ENCODE results near the gene LMBRD2. TPM values are rescaled to one million over a fixed set of nuclear protein-coding genes. Genes with fewer than 3 reads are reported as not detected.

LMBRD2 gene
- total RNA-seq, 2 experiments from 2014 or later, result 9.9 to 10.8 TPM

GRCh38 chr5:36128795-36129194 is 22.9 kb downstream of the LMBRD2 start:
- no peak overlapping the region for H3K27ac Mint-ChIP-seq
- H3K36me3 Mint-ChIP-seq (ENCODE audit: low read depth), result peaks cover 54% of the 10 kb centered on the region
- ChIA-PET POLR2A (no interaction called here), CTCF (no interaction called here)
- DNase-seq, result no peak
- peaks cover 12% of the 10 kb centered on the region for H3K9me3 Mint-ChIP-seq
- no peaks in the 10 kb centered on the region for H3K27me3 Mint-ChIP-seq
- TF ChIP-seq CTCF (IDR thresholded peaks at IDR 0.05), result no peak
- no peak for ATAC-seq
- intact Hi-C loops (cut with micrococcal nuclease), result no loop called here
- H3K4me3 Mint-ChIP-seq, result no peak overlapping the region
- H3K4me1 Mint-ChIP-seq (ENCODE audit: low read depth), result peaks cover 17% of the 10 kb centered on the region

DNA sequence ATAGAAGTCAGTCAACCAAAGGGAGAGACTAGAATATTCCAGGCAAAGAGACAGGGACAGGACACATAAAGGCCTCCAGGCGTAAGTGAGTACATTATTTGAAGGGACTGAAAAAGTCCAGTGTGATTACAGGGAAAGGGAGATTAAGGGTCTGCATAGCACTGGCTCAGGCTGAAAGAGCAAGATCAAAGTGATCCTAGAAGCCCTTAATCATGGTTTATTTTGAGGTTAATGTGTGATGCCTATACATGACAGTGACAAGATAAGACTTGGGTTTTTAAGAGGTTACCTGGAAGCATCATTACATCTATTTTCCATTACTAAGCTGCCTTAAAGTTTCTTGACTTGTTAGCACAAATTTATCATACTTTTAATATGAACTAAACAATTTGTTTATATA is 25.8 kb downstream of the LMBRD2 start:
- Mint-ChIP-seq H3K36me3 (ENCODE audit: low read depth) (peaks cover 44% of the 10 kb centered on the region), H3K27ac (no peak overlapping the region), H3K27me3 (no peaks in the 10 kb centered on the region), H3K9me3 (peaks cover 12% of the 10 kb centered on the region), H3K4me3 (no peak overlapping the region), H3K4me1 (ENCODE audit: low read depth) (peaks cover 17% of the 10 kb centered on the region)
- ChIA-PET CTCF (interaction anchor here (1.0 to 1.2 kb wide), 3 partner anchors 47 to 52 kb away, joined by 3 to 4 read pairs (median 3); no protein-coding TSS in a partner anchor), POLR2A (interaction anchor here (1.5 kb wide), 1 partner anchor 25 kb away, joined by 5 read pairs; the partner anchor contains the start of genes LMBRD2 and SKP2)
- ATAC-seq (peak; percentile 60), DNase-seq (no peak)
- TF ChIP-seq CTCF (IDR thresholded peaks at IDR 0.05), result no peak
- intact Hi-C loops (cut with micrococcal nuclease), result no loop called here

DNA sequence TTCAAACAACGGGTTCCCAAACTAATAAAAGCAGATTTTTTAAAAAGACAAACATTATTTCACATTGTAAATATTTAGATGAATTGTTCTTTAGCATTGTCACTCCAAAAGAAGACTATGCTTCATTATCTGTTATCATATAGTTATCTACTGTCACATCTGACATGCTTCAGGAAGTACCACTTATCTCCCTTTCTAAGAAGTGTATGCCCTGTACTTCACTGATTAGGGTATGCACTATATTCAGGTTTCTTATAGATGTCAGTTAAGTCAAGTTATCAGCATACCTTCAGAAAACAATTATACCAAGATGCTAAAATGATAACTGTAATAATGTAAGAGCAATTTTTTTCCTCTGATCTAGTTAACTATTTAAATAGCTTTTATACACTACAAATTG is 40.4 kb downstream of the LMBRD2 start:
- no peak for ATAC-seq
- no peak overlapping the region for H3K27ac Mint-ChIP-seq
- DNase-seq, result no peak
- H3K9me3 Mint-ChIP-seq, result no peaks in the 10 kb centered on the region
- POLR2A ChIA-PET, result interaction anchor here (1.2 kb wide), 1 partner anchor 40 kb away, joined by 3 read pairs; no protein-coding TSS in a partner anchor
- intact Hi-C loops (cut with micrococcal nuclease), result no loop called here
- no peak overlapping the region for H3K4me3 Mint-ChIP-seq
- TF ChIP-seq CTCF (IDR thresholded peaks at IDR 0.05), result no peak
- H3K4me1 Mint-ChIP-seq (ENCODE audit: low read depth), result no peaks in the 10 kb centered on the region
- H3K27me3 Mint-ChIP-seq, result no peaks in the 10 kb centered on the region
- H3K36me3 Mint-ChIP-seq (ENCODE audit: low read depth), result peaks cover 27% of the 10 kb centered on the region
- CTCF ChIA-PET, result interaction anchor here (1.2 kb wide), 1 partner anchor 31 kb away, joined by 3 read pairs; no protein-coding TSS in a partner anchor

DNA sequence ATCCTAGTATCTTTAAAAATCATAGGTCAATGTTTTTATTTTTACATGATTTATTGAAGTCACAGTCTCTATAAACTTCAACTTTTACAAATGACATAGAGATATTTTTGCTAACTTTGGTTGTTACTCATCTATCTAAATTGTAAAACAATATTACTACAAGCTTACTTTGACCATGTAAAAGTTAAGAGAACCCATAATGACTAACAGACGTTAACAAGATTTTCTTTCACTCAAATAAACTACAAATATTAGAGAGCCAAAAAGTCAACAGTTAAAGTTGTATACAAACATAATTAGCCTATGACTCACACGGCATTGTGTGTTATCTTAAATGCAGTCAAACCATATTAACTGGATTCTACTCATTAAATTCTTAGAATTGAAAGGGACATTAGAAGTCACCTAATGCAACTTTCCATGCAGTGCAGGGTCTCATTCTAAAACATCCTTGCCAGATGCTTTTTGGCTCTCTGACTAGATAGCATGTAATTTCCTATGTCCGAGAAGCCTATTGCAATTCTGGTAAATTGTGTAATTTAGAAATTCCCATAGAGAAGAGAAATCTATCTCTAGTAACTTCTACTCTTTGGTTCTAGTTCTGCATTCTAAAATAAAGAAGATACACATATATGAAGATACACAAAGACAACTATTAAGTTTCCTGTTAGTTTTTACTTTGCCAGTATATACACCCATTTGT is 42.8 kb downstream of the LMBRD2 start:
- H3K9me3 Mint-ChIP-seq, result no peaks in the 10 kb centered on the region
- CTCF ChIA-PET, result interaction anchor here (1.2 kb wide), 1 partner anchor 30 kb away, joined by 5 read pairs; no protein-coding TSS in a partner anchor
- intact Hi-C loops (cut with micrococcal nuclease), result no loop called here
- H3K4me3 Mint-ChIP-seq, result no peak overlapping the region
- H3K36me3 Mint-ChIP-seq (ENCODE audit: low read depth), result peaks cover 32% of the 10 kb centered on the region
- no peaks in the 10 kb centered on the region for H3K4me1 Mint-ChIP-seq (ENCODE audit: low read depth)
- DNase-seq (no peak), ATAC-seq (no peak)
- H3K27ac Mint-ChIP-seq, result no peak overlapping the region
- no peak for TF ChIP-seq CTCF (IDR thresholded peaks at IDR 0.05)
- H3K27me3 Mint-ChIP-seq, result no peaks in the 10 kb centered on the region
- POLR2A ChIA-PET, result no interaction called here

- H3K9me3 Mint-ChIP-seq, result no peaks in the 10 kb centered on the region
- H3K36me3 Mint-ChIP-seq (ENCODE audit: low read depth), result peaks cover 35% of the 10 kb centered on the region
- ATAC-seq (no peak), DNase-seq (no peak)
- H3K4me3 Mint-ChIP-seq, result no peak overlapping the region
- H3K27ac Mint-ChIP-seq, result no peak overlapping the region
- ChIA-PET CTCF (interaction anchor here (1.1 to 1.4 kb wide), 3 partner anchors 13 to 27 kb away, joined by 3 to 4 read pairs (median 4); no protein-coding TSS in a partner anchor), POLR2A (interaction anchor here (1.0 kb wide), 1 partner anchor 11 kb away, joined by 3 read pairs; no protein-coding TSS in a partner anchor)
- intact Hi-C loops (cut with micrococcal nuclease), result no loop called here
- H3K4me1 Mint-ChIP-seq (ENCODE audit: low read depth), result no peaks in the 10 kb centered on the region
- no peaks in the 10 kb centered on the region for H3K27me3 Mint-ChIP-seq
- no peak for TF ChIP-seq CTCF (IDR thresholded peaks at IDR 0.05)
Measured at GRCh38 chr5:36105819-36106218, 45.9 kb downstream of the LMBRD2 start.

Data from activated CD8-positive, alpha-beta T cell treated with anti-CD3 and anti-CD28 coated beads for 36 hours (primary cell).